ENCODE measurements around the gene NTN4.
"Not testable (repeated sequence)": the region's sequence is repeated elsewhere in the genome, so short reads cannot be mapped to it uniquely, and the experiment has no call there.

The NTN4 gene

DNA sequence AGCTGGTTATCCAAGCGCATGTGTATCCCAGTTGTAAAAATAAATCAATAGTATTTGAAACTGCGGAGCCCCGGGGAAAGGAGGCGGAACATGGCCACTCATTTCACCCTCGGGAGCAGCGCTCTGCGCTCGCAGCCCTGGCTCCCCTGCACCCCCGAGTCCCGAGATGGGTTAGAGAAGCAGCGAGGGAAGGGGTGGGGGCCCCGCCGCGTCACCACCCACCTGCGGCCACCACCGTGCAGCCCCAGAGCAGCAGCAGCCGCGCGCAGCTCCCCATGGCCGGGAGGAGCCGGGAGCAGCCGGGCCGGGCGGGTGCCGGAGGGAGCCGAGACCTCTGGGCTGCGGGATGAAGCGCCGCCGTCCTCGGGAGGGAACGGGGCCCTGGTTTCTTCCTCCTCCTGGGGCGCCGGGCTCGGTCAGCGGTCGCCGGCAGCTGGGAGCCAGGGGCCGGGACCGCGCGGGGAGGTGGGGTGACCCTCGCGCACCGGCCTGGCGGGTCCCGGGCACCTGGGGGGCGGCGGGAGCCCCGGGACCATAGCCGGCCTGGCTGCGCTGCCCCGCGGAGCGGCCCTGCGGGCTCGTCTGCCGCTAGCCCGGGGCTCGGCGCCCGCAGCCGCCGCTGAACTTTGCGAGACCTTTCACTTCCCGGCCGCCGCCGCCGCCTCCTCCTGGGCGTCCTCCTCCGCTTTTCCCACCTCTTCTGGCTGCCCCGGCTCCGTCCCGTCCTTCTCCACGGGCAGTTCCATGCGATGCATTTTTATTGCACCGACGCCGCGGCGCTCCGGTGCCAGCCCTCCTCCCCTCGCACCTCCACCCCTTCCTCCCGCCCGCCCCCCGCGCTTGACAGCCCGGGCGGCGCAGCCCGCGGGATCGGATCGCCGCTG is at the start of gene NTN4:
NTN4 (minus strand) TSS at position 732 of the 884 bp plus-strand sequence; CDS start at position 277, 455 bp downstream.
- in situ Hi-C loops (cut with MboI; ENCODE audit: low sequenced_read_pairs), result no loop called here

DNA sequence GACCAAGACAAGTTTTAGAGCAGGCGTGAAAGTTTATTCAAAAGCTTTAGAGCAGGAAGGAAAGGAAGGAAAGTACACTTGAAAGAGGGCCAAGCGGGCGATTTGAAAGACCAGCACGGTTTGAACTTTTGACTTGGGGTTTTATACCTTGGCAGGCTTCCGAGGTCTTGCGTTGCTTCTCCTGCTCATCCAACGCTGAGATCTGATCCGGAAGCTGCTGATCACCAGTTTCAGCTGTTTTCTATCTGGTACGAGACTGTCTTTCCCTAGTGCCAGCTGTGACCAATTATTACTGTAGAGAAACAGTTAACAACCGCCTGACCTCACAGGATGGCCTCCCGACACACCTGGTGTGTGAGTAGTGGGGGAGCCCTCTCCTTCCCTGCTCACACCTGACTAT is 47.6 kb upstream of the NTN4 start:
- in situ Hi-C loops (cut with MboI; ENCODE audit: low sequenced_read_pairs), result no loop called here

- in situ Hi-C loops (cut with MboI; ENCODE audit: low sequenced_read_pairs), result no loop called here
Measured at GRCh38 chr12:95837240-95838038, 46.9 kb upstream of the NTN4 start.

DNA sequence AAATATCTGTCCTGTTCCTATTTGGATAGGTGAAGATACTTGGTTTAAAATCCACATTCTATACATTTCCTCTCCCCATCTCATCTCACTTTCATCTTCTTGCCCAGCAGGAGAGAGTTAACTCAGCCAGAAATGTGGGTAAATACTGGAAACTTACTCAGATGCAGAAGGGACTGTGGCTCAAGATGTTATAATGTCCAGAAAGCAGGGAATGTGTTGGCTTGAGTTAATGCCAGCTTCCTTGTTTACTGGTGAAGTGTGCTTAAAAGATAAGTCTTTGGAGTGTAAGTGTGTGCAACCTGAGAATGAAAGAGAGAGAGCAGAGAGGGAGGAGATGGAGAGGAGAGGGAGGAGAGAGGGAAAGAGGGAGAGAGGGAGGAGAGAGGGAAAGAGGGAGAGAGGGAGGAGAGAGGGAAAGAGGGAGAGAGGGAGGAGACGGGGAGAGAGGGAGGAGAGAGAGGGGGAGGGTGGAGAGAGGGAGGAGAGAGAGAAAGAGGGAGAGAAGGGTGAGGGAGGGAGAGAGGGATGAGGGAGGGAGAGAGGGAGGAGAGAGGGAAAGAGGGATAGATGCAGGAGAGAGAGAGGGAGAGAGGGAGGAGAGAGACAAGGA is 46.2 kb upstream of the NTN4 start:
- in situ Hi-C loops (cut with MboI; ENCODE audit: low sequenced_read_pairs), result no loop called here

DNA sequence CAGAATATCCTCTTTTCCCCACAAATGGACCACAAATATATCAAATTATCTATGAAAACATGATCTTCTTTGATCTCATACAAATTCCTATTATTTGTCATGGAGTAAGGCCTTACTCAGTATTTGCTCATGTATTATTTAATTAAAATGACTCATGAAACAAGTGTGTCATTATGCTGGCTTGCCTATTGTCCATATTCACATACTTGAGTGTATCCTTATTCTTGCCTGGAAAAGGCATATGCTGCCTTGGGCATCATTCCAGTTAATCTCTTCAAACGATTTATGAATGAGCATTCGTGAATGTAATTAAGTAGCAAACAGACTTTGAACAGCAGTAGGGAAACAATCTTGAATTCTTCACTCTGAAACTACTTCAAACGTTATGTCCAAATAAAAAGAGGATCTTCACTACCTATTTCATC is 45.6 kb upstream of the NTN4 start:
- in situ Hi-C loops (cut with MboI; ENCODE audit: low sequenced_read_pairs), result no loop called here

DNA sequence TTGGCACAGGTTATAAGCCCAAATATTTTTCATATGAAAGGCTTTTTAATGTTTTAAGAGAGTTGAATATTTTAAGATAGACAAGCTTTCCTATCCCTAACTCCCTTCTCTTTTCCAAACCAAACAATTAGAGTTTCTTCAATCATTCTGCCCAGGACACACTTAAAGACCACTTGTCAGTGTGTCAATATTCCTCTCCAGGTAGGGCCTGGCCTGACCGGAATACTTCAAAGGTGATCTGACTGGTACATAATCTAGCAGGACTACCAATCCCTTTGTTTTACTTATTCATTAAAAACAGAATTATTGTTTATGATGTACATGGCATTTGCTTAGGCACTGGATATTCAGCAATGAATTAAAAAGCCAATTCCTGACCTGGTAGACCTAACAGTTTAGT is 44.0 kb upstream of the NTN4 start:
- in situ Hi-C loops (cut with MboI; ENCODE audit: low sequenced_read_pairs), result no loop called here

DNA sequence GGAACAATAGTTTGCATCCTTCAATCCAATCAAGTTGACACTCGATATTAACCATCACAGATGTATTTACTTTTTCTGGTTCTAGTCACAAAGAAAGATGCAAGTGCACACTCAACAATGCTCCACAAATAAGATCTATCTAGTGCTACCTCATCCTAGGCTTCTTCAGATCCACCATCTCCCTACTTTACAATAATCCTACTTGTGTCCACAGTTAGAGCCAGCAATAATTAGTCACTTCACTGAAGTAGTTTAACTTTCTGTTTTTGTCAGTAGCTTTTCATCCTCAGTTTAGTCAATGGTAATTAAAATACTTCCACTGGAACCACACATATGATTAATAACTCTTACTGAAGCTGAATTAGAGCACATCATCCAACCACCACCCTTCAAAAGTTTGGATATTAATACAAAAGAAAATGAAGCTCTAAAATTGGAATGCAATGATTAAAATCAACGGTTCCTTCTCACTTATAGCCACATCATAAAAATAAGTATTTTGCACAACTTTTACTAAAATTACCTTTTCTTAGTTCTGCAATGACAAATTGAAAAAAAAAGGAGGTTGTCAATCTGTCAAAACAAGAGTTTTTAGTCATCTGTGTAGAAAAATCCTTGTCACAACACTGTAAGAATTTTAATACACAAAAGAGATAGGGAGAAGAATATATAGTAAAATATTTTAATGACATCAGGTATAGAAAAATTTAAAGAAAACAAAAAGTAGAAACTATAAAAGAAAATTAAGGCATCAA is 39.9 kb upstream of the NTN4 start:
- in situ Hi-C loops (cut with MboI; ENCODE audit: low sequenced_read_pairs), result no loop called here

DNA sequence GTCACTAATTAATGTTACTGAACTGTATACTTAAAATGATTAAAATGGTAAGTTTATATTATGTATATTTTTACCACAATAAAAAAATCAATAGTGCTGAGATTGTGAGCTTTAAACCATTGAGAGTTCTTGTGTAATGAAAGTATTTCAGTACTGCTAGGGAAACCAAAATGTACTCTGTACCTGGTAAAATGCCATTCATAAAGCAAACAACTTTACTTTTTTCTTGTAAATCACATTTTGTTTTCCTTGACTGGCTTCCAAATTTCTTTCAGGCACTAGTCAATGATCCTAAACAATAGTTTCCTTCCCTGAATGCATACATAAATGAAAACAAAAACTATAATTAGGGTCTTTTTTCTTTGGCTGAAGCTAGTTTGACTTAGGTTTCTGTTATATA is 38.8 kb upstream of the NTN4 start:
- in situ Hi-C loops (cut with MboI; ENCODE audit: low sequenced_read_pairs), result no loop called here

GRCh38 chr12:95820096-95820703 is 29.6 kb upstream of the NTN4 start:
- in situ Hi-C loops (cut with MboI; ENCODE audit: low sequenced_read_pairs), result no loop called here

DNA sequence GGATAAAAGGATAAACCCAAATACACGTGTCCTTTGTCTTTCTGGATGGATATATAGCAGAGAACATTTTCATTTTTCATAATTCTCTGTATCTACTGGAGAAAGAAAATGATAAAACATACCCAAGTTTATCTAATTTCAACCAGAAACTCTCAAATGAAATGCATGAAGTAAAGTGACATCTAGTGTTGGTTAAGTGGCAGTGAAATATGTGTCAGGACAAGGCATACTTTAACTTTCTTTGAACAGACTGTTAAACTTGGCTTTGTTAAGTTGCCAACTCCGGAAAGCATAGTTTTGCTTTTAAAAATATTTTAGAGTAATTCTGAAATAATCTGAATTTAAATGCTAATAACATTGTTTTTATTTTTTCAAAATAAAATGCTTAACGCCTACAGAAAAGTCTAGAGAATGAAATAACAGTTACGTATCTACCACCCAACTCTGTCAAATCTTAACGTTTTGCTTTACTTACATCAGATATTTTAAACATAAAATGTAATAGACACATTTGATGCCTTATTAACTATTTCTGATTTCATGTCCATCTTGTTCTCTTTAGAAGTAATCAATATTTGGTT is 25.2 kb upstream of the NTN4 start:
- in situ Hi-C loops (cut with MboI; ENCODE audit: low sequenced_read_pairs), result no loop called here

DNA sequence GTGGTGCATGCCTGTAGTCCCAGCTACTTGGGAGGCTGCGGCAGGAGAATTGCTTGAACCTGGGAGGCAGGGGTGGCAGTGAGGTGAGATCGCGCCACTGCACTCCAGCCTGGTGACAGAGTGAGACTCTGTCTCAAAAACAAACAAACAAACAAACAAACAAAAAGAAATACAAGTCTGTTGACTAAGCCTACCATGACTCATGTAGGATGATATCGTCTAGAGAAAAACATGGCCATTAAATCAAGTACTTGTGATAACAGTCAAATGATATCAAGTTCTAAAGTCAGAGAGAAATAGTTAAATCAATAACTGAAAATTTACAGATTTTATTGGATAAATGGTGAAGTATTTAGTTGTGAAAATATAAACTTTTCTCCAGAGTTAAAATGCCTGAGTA is 21.6 kb upstream of the NTN4 start:
- in situ Hi-C loops (cut with MboI; ENCODE audit: low sequenced_read_pairs), result not testable (repeated sequence)

- in situ Hi-C loops (cut with MboI; ENCODE audit: low sequenced_read_pairs), result no loop called here
Measured at GRCh38 chr12:95810411-95810810, 19.8 kb upstream of the NTN4 start.

DNA sequence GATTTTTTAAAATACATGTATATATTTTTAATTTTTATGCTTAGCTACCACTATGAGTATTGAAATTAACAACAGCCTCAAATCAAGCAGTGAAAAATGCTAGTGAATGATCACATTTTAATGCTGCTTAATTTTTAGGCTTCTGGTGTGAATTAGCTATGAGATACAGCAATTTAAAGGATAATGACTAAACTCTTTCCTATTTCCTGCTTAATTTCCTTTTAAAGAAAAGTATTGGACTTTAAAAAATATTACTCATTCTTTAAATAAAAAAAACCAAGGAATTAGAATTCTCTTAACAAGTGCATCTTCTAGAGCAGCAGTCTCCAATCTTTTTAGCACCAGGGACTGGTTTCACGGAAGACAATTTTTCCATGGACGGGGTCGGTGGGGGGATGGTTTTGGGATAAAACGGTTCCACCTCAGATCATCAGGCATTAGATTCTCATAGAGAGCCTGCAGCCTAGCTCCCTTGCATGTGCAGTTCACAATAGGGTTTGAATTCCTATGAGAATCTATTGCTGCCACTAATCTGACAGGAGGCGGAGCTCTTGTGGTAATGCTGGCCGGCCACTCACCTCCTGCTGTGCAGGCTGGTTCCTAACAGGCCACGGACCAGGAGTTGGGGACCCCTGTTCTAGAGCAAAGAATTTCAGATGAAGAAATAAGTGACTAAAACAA is 18.6 kb upstream of the NTN4 start:
- in situ Hi-C loops (cut with MboI; ENCODE audit: low sequenced_read_pairs), result no loop called here

DNA sequence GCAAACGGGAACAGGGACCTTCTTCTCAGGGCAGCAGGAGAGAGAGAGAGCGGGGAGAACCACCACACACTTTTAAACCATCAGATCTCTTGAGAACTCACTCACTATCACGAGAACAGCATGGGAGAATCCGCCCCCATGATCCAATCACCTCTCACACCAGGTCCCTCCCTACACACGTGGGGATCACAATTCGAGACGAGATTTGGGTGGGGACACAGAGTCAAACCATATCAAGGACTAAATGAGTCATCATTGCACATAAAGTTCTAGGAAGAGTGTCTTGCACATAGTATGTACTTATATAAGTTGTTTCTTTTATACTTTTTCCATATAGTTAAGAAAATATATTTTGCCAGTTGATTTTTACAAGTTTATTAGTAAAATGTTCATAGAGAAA is 17.6 kb upstream of the NTN4 start:
- in situ Hi-C loops (cut with MboI; ENCODE audit: low sequenced_read_pairs), result no loop called here

GRCh38 chr12:95805864-95806671 is 15.5 kb upstream of the NTN4 start:
- in situ Hi-C loops (cut with MboI; ENCODE audit: low sequenced_read_pairs), result no loop called here

DNA sequence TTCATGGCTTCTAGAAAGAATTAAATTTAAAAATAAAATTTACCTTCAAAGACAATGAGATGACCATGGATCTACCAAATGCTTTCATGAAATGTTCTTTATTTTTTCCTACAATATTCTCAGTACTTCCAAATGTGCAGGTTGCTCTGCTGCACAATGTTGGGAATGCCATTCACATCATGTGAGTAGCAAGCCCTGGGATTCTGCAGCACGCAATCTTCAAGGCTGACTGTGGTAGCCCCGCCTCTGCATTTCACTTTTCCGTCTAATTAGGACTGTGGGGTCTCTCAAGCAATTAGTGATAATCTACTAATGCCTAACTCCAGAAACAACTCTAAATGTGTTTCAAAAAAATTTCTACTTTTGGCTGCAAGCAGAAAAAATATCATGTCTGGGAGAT is 13.7 kb upstream of the NTN4 start:
- in situ Hi-C loops (cut with MboI; ENCODE audit: low sequenced_read_pairs), result no loop called here

DNA sequence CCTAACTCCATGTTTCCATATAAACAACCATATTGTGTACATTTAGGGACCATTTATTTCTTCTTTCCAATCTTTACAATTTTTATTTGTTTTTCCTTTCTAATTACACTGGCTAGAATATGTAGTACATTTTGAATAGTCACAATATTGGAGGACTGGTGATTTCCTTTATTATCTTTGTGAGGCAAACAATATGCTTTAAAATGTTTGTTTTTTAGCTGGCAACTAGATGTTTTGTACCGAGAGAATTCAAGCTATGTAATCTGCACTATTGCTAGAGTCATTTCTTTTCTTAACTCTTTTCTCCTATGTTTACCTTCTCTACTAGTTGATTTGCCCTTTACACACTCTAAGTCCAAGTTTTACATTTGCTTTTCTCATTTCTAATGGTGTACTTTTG is 13.3 kb upstream of the NTN4 start:
- in situ Hi-C loops (cut with MboI; ENCODE audit: low sequenced_read_pairs), result no loop called here

GRCh38 chr12:95802482-95803270 is 12.1 kb upstream of the NTN4 start:
- in situ Hi-C loops (cut with MboI; ENCODE audit: low sequenced_read_pairs), result no loop called here
